HEK293T (cell line): Measurements from ENCODE around the gene ZCCHC14.

ENCODE experiments used
- CTCF ChIA-PET: fragments of 350-600 bp; formaldehyde crosslinking; extraction: SDS; loops from one replicate; lab custom pipeline; 2021; ENCODE audit warnings: antibody characterized with exemption, inconsistent platforms; lab: Yijun Ruan, JAX
- POLR2A ChIA-PET: fragments of 350-600 bp; formaldehyde crosslinking; extraction: SDS; loops from one replicate; lab custom pipeline; 2020; ENCODE audit warnings: antibody characterized with exemption, inconsistent platforms; lab: Yijun Ruan, JAX
- DNase-seq: peaks from one replicate; pipeline ENCODE4 v3.0.0; 2012; ENCODE audit warnings: mixed read lengths; ENCODE audit errors: extremely low spot score
- ARNT ChIP-seq: fragments of 450-650 bp; IDR thresholded peaks from 2 replicates; pipeline ENCODE4 v1.6.1; 2017; ENCODE audit warnings: mild to moderate bottlenecking
- BHLHE40 ChIP-seq: fragments of 450-650 bp; IDR thresholded peaks from 2 replicates; pipeline ENCODE4 v1.6.1; 2016; ENCODE audit warnings: mild to moderate bottlenecking, moderate library complexity, borderline replicate concordance
- CTBP1 ChIP-seq: fragments of 450-650 bp; IDR thresholded peaks from 2 replicates; pipeline ENCODE4 v1.6.1; 2016; ENCODE audit warnings: borderline replicate concordance
- ELF4 ChIP-seq: fragments of 450-650 bp; IDR thresholded peaks from 2 replicates; pipeline ENCODE4 v1.6.1; 2017; ENCODE audit warnings: antibody characterized with exemption
- FOXA1 ChIP-seq: fragments of 450-650 bp; IDR thresholded peaks from 2 replicates; pipeline ENCODE4 v1.6.1; 2016; ENCODE audit warnings: mild to moderate bottlenecking
- FOXK2 ChIP-seq: fragments of 450-650 bp; IDR thresholded peaks from 2 replicates; pipeline ENCODE4 v1.6.1; 2016; ENCODE audit warnings: mild to moderate bottlenecking
- FOXM1 ChIP-seq: fragments of 450-650 bp; IDR thresholded peaks from 2 replicates; pipeline ENCODE4 v1.6.1; 2017; ENCODE audit warnings: mild to moderate bottlenecking, borderline replicate concordance
- HDGF ChIP-seq: fragments of 450-650 bp; IDR thresholded peaks from 2 replicates; pipeline ENCODE4 v1.6.1; 2017; ENCODE audit warnings: antibody characterized with exemption, borderline replicate concordance
- L3MBTL2 ChIP-seq: fragments of 450-650 bp; conservative IDR thresholded peaks from 2 replicates; pipeline ENCODE4 v1.6.1; 2016; ENCODE audit warnings: mild to moderate bottlenecking
- LEF1 ChIP-seq: fragments of 450-650 bp; IDR thresholded peaks from 2 replicates; pipeline ENCODE4 v1.6.1; 2017; ENCODE audit warnings: mild to moderate bottlenecking, borderline replicate concordance
- NFRKB ChIP-seq: fragments of 450-650 bp; IDR thresholded peaks from 2 replicates; pipeline ENCODE4 v1.6.1; 2016; ENCODE audit warnings: mild to moderate bottlenecking, moderate library complexity
- PKNOX1 ChIP-seq: fragments of 450-650 bp; IDR thresholded peaks from 2 replicates; pipeline ENCODE4 v1.6.1; 2016
- SP1 ChIP-seq: fragments of 450-650 bp; IDR thresholded peaks from 2 replicates; pipeline ENCODE4 v1.6.1; 2017
- SUZ12 ChIP-seq: fragments of 450-650 bp; IDR thresholded peaks from 2 replicates; pipeline ENCODE4 v1.6.1; 2016; ENCODE audit warnings: mild to moderate bottlenecking
- TARDBP ChIP-seq: fragments of 450-650 bp; IDR thresholded peaks from 2 replicates; pipeline ENCODE4 v1.6.1; 2016
- ZNF384 ChIP-seq: fragments of 450-650 bp; IDR thresholded peaks from 2 replicates; pipeline ENCODE4 v1.6.1; 2016

ZCCHC14 gene

GRCh38 chr16:87437911-87438610 lies 54.8 kb downstream of the ZCCHC14 start:
- ChIA-PET CTCF (no interaction called here), POLR2A (no interaction called here)
- TF ChIP-seq LEF1: no peak
- TF ChIP-seq NFRKB: no peak
- no peak for TF ChIP-seq ELF4
- no peak for TF ChIP-seq PKNOX1
- TF ChIP-seq FOXA1: no peak
- no peak for TF ChIP-seq BHLHE40
- TF ChIP-seq HDGF: no peak
- no peak for TF ChIP-seq L3MBTL2
- no peak for TF ChIP-seq ARNT
- TF ChIP-seq FOXK2: no peak
- no peak for TF ChIP-seq SP1
- TF ChIP-seq FOXM1: no peak
- no peak for TF ChIP-seq CTBP1
- no peak for TF ChIP-seq TARDBP
- TF ChIP-seq ZNF384: no peak
- no peak for TF ChIP-seq SUZ12
- no peak for DNase-seq

GRCh38 chr16:87437327-87437726 lies 55.5 kb downstream of the ZCCHC14 start:
- TF ChIP-seq BHLHE40 (no peak), TARDBP (no peak), HDGF (no peak), FOXK2 (no peak), ELF4 (no peak), LEF1 (no peak), PKNOX1 (no peak), NFRKB (no peak), SUZ12 (no peak), ARNT (no peak), FOXM1 (no peak)
- no peak for DNase-seq
- ChIA-PET POLR2A (no interaction called here), CTCF (no interaction called here)

GRCh38 chr16:87436225-87437172 lies 56.3 kb downstream of the ZCCHC14 start:
- ChIA-PET CTCF (no interaction called here), POLR2A (no interaction called here)
- no peak for TF ChIP-seq ELF4
- TF ChIP-seq CTBP1: no peak
- no peak for TF ChIP-seq ZNF384
- no peak for TF ChIP-seq BHLHE40
- TF ChIP-seq HDGF: no peak
- TF ChIP-seq SP1: no peak
- TF ChIP-seq NFRKB: no peak
- TF ChIP-seq L3MBTL2: no peak
- TF ChIP-seq PKNOX1: no peak
- TF ChIP-seq FOXM1: no peak
- TF ChIP-seq ARNT: no peak
- TF ChIP-seq SUZ12: no peak
- TF ChIP-seq FOXK2: no peak
- no peak for TF ChIP-seq TARDBP
- no peak for TF ChIP-seq LEF1

GRCh38 chr16:87435372-87436224 lies 57.2 kb downstream of the ZCCHC14 start:
- ChIA-PET POLR2A (no interaction called here), CTCF (no interaction called here)
- no peak for DNase-seq
- TF ChIP-seq PKNOX1 (no peak), ZNF384 (no peak)

More at GRCh38 chr16:87436225-87437172, 56.3 kb downstream of the ZCCHC14 start:
- no peak for DNase-seq
